GM18499 (cell line): ENCODE measurements around the gene HEATR9.
"Not testable (repeated sequence)": the region's sequence is repeated elsewhere in the genome, so short reads cannot be mapped to it uniquely, and the experiment has no call there.

Experiments
- ATAC-seq: cut with Tn5 transposase; IDR thresholded peaks from one replicate; pipeline ENCODE4 v1.9.1; 2021; ENCODE audit warnings: moderate number of reproducible peaks; ENCODE audit not compliant: insufficient read depth, unreplicated experiment

The HEATR9 gene

DNA sequence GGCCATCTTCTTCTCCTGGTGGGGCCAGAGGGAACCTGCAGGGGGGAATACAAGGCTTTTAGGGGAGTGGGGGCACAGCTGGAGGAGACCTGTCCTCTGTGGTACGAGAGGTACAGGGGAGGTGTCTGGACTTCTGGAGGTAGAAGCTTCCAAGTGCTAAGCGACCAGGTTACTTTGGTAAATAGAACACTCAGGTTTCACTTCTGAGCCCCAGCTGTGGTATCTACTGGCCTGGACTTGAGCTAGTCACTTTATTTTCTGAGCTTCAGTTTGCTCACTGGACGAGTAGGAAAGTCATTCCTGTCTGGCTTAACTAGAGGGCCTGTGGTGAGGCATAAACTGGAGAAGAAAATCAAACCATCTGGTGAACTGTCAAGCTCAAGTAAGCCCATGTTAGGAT is at the start of gene HEATR9:
HEATR9 (minus strand) TSS at position 155 of the 400 bp plus-strand sequence; CDS start at position 6, 149 bp downstream.
- no peak for ATAC-seq

- ATAC-seq = no peak
Measured at GRCh38 chr17:35917519-35918213, 49.0 kb upstream of the HEATR9 start.

- ATAC-seq = no peak
Measured at GRCh38 chr17:35915153-35915964, 46.7 kb upstream of the HEATR9 start.

- no peak for ATAC-seq
Measured at GRCh38 chr17:35914354-35914753, 45.7 kb upstream of the HEATR9 start.

DNA sequence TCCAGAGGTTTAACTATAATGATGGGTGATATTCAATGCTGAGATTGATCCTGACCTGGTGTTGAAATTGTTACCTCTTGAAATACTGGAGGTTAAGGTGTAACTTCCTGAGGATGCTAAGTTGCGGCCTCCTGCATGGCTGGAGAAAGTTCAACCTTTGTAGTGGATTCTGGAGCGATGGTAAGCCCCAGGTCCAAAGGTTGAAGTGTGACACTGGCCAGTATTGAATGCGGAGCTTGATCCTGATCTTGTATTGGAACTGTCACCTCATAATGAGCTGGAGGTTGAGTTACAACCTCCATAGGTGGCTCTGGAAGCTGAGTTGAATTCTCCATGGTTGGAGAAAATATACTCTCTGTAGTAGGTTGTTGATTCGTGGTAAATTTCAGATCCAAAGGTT is 44.9 kb upstream of the HEATR9 start:
- ATAC-seq = no peak

- ATAC-seq = no peak
Measured at GRCh38 chr17:35912942-35913341, 44.3 kb upstream of the HEATR9 start.

DNA sequence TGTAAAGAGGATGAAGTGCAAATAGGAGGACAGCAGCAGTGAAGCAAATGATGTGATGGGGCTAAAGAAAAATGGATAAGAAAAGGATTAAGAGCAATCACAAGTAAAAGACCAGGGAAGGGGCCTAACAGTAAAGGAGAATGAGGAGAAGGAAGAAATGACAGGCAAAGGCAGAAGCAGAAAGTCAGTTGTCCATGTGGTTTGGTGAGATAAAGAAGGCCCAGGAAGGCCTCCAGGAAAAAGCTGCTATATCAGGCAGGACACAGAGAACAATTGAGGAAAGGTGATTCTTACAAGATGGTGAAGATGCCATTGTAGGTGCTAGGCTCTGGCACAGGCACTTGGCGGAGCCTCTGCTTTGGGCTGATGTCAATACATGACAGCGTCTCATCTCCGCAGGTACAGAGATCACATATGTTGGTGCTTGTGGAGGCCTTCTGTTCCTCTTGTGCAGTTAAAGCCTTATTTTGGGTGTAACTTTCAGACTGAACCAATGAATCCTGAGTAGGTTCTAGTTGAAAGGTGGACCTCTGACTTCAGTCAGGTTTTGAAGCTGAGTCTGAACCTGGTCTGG is 43.7 kb upstream of the HEATR9 start:
- no peak for ATAC-seq

- ATAC-seq = no peak
Measured at GRCh38 chr17:35909408-35909807, 40.7 kb upstream of the HEATR9 start.

DNA sequence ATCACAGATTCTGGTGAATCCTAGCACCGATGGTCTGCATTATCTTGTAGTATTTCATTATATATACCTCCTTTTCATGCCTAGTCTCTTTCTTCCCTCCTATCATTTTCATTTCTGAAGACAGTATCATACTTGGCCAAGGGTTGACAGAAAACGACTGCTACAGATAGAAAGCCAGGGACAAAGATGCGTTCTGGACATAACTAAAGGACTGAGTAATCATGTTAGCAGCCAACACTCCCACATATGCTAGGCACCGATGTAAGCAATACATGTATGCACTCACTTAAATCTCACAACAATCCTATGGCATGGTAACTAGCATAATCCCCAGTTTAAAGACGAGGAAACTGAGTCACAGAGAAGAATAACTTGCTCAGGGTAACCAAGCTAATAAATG is 39.0 kb upstream of the HEATR9 start:
- ATAC-seq = no peak

DNA sequence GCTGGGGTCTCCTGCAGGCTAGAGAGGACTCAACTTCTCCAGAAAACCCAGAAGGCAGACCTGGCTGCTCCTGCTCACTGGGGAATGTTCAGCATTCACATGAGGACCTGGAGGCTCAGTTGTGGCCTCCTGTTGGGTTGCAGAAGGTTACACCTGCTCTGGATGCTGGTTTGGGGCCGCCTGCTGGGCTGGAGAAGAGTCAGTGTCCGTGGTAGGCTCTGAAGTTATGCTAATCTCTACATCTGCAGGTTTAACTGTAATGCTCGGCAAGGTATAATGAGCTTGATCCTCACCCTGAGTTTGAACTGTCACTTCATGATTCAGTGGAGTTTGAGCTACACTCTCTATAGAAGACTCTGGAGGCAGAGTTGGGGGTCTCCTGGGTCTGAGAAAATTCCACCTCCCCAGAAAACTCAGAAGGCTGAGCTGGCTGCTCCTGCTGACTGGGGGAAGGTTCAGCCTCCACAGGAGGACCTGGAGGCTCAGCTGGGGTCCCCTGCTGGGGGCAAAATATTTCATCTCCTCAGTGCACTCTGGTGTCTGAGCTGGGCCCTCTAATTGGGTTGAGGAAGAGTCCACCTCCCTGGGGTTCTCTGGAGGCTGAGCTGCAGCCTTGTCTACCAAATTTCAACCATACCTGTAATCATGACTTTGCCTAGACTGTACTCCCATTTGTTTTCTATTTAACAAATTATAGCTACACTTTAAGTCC is 38.4 kb upstream of the HEATR9 start:
- no peak for ATAC-seq

DNA sequence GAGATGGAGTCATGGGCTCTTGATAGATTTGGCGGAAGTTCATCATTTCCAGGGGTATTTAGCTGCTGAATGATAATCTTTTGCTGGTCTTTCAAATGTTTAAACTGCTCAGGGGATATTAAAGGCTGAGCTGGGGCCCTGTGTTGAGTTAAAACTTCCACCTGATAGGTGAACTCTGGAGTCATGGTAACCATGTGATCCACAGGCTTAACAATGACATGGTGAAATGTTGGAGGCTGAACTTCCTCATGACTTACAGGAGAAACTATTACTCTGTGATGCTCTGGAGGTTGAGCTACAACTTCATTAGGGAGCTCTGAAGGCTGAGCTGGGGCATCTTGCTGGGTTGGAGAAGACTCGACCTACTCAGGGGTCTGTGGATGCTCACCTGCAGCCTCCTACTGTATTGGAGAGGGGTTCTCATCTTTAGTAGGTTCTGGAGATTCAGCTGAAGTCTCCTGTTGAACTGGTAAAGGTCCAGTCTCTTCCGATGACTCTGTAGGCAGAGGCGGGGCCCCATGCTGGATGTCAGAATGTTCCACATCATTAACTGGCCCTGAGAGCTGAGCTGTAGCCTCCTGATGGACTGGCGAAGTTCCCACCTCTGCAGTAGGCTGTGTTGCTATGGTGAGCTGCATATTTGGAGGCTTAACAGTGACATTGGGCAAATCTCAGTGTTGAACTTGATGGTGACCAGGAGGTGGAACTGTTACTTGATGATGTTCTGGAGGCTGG is 37.7 kb upstream of the HEATR9 start:
- no peak for ATAC-seq

DNA sequence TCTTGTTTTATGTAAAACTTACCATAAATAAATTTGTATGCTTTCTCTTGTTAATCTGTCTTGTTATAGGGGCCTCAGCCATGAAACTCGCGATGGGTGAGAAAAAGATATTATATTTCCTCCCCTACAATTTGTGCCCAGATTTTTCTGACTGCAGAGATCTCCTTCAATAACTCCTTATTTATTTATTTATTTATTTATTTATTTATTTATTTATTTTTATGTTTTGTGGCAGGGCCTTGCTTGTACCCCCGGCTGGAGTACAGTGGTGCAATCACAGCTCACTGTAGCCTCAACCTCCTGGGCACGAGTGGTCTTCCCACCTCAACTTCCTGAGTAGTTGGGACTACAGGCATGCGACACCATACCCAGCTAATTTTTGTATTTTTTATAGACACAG is 34.8 kb upstream of the HEATR9 start:
- ATAC-seq = no peak

GRCh38 chr17:35901631-35902175 is 33.0 kb upstream of the HEATR9 start:
- ATAC-seq = no peak

- no peak for ATAC-seq
Measured at GRCh38 chr17:35900708-35901480, 32.2 kb upstream of the HEATR9 start.

DNA sequence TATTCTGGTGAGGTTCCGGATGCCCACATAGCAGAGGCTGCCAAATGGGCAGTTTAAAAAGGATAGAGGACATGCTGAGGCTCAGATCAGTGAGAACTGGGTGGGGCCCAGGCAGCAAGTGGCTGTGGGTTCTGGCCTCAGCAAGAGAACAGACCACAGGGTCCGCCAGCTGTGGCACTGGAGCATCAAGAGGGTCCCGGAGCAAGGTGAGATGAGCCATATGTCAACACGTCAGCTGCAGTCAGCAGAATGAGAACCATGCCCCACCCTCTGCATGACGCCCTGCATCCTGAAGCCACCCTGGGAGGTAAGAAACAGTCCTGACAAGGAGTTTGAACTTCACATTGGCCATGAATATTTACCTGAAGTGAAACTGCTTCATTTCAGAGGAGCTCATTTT is 31.6 kb upstream of the HEATR9 start:
- ATAC-seq = no peak

DNA sequence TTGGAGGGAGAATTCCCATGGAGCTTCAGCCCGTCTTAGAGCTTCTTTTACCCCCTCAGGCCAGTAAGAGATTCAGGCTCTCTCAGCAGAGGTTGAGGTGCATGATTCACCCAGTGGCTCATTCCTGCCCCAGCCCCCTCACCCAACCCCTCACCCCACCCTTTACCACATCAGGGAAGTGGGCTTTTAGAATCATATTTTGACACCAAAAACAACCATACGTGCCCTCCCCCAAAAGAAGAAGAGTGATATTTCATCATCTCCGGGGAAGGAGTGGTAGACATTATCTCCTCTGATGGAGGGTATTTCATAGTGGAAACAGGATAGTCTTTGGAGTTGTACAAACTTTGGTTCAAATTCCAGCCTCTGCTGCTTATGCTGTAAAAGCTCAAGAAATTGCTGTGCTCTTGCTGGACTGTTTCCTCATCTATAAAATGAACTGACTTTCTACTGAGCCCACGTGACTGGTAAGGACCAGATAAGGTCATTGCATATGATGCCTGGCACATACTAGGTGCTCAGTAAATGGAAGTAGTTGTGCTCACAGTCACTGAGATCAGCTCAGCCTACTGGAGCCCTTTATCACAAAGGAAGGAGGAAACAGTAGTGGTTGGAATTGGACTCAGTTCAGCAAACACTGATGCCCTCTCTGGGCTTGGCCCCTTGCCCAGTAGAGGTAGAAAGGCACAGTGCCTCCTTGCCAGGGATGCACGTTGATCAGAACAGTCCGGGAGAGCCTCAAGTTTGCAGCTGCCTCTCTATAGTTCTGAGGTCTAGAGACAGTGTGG is 29.8 kb upstream of the HEATR9 start:
- no peak for ATAC-seq

- ATAC-seq = not testable (repeated sequence)
Measured at GRCh38 chr17:35897772-35898171, 29.1 kb upstream of the HEATR9 start.
